Osteocyte (in vitro differentiated cells): ENCODE measurements around the gene PRIMA1. TPM values are rescaled to one million over a fixed set of nuclear protein-coding genes. Genes with fewer than 3 reads are reported as not detected.

Experiments
- DNase-seq: peaks from one replicate; pipeline ENCODE4 v3.0.0; 2021; ENCODE audit warnings: mixed read lengths; ENCODE audit not compliant: unreplicated experiment; ENCODE audit errors: extremely low spot score
- H3K27ac Mint-ChIP-seq: one replicate; pipeline ENCODE4 v1.8.0; 2021; ENCODE audit warnings: mild to moderate bottlenecking, mixed read lengths; ENCODE audit not compliant: unreplicated experiment
- H3K27me3 Mint-ChIP-seq: one replicate; pipeline ENCODE4 v1.8.0; 2021; ENCODE audit warnings: mixed read lengths; ENCODE audit not compliant: unreplicated experiment
- H3K36me3 Mint-ChIP-seq: one replicate; pipeline ENCODE4 v1.8.0; 2021; ENCODE audit warnings: mixed read lengths; ENCODE audit not compliant: unreplicated experiment
- H3K4me1 Mint-ChIP-seq: one replicate; pipeline ENCODE4 v1.8.0; 2021; ENCODE audit warnings: mixed read lengths; ENCODE audit not compliant: unreplicated experiment
- H3K4me3 Mint-ChIP-seq: one replicate; pipeline ENCODE4 v1.8.0; 2021; ENCODE audit warnings: mild to moderate bottlenecking, moderate library complexity, mixed read lengths; ENCODE audit not compliant: unreplicated experiment
- H3K9me3 Mint-ChIP-seq: one replicate; pipeline ENCODE4 v1.8.0; 2021; ENCODE audit warnings: mixed read lengths; ENCODE audit not compliant: unreplicated experiment
- CTCF ChIP-seq: fragments of 200-600 bp; sonication (generic); IDR thresholded peaks from 2 replicates; pipeline ENCODE4 v1.5.0; 2021; ENCODE audit warnings: antibody characterized with exemption, mild to moderate bottlenecking, moderate library complexity
- total RNA-seq: library from RNA; stranded (reverse); gene quantifications from 2 replicates; pipeline ENCODE4 v1.2.1, GENCODE V29; 2021

PRIMA1 gene
- total RNA-seq, 1 donor from 2014 or later, result not detected

- Mint-ChIP-seq H3K36me3 (no peaks in the 10 kb centered on the region), H3K27ac (no peak overlapping the region), H3K27me3 (no peaks in the 10 kb centered on the region), H3K9me3 (peaks cover 13% of the 10 kb centered on the region), H3K4me3 (no peak overlapping the region), H3K4me1 (no peaks in the 10 kb centered on the region)
- no peak for DNase-seq
- TF ChIP-seq CTCF, result no peak
Measured at GRCh38 chr14:93725993-93726392, 62.3 kb downstream of the PRIMA1 start.

GRCh38 chr14:93725002-93725582 is 63.2 kb downstream of the PRIMA1 start:
- no peak for TF ChIP-seq CTCF
- H3K27me3 Mint-ChIP-seq, result no peaks in the 10 kb centered on the region
- no peak overlapping the region for H3K27ac Mint-ChIP-seq
- DNase-seq, result no peak
- H3K36me3 Mint-ChIP-seq, result no peaks in the 10 kb centered on the region
- H3K4me3 Mint-ChIP-seq, result no peak overlapping the region
- H3K4me1 Mint-ChIP-seq, result no peaks in the 10 kb centered on the region
- peaks cover 17% of the 10 kb centered on the region for H3K9me3 Mint-ChIP-seq

GRCh38 chr14:93723001-93723400 is 65.3 kb downstream of the PRIMA1 start:
- H3K27ac Mint-ChIP-seq, result no peak overlapping the region
- no peaks in the 10 kb centered on the region for H3K4me1 Mint-ChIP-seq
- no peak overlapping the region for H3K4me3 Mint-ChIP-seq
- H3K9me3 Mint-ChIP-seq, result peaks cover 14% of the 10 kb centered on the region
- DNase-seq, result no peak
- H3K36me3 Mint-ChIP-seq, result no peaks in the 10 kb centered on the region
- no peaks in the 10 kb centered on the region for H3K27me3 Mint-ChIP-seq
- no peak for TF ChIP-seq CTCF

- DNase-seq, result no peak
Measured at GRCh38 chr14:93720981-93721483, 67.3 kb downstream of the PRIMA1 start.

More at GRCh38 chr14:93720981-93721483, 67.3 kb downstream of the PRIMA1 start:
- H3K4me3 Mint-ChIP-seq, result no peak overlapping the region
- no peaks in the 10 kb centered on the region for H3K36me3 Mint-ChIP-seq
- TF ChIP-seq CTCF, result no peak
- H3K27me3 Mint-ChIP-seq, result no peaks in the 10 kb centered on the region
- no peaks in the 10 kb centered on the region for H3K4me1 Mint-ChIP-seq
- H3K9me3 Mint-ChIP-seq, result peaks cover 13% of the 10 kb centered on the region
- H3K27ac Mint-ChIP-seq, result no peak overlapping the region
